SK-N-SH treated with all-trans-retinoic acid at 6 μM for 48 hours (cell line): Measurements from ENCODE around the gene DAB1.

Experiments used
- ARNTL ChIP-seq: fragments of 450-650 bp; formaldehyde crosslinking; IDR thresholded peaks from 2 replicates; pipeline ENCODE4 v1.5.0; 2020; ENCODE audit warnings: low read depth, mild to moderate bottlenecking, moderate library complexity, borderline replicate concordance
- ISL1 ChIP-seq: fragments of 250-450 bp; sonication (Bioruptor Pico); IDR thresholded peaks from 2 replicates; pipeline ENCODE4 v2.1.2; 2022; ENCODE audit warnings: mild to moderate bottlenecking, moderate library complexity
- ZNF565 ChIP-seq: fragments of 450-650 bp; formaldehyde crosslinking; conservative IDR thresholded peaks from 2 replicates; pipeline ENCODE4 v1.5.0; 2020; ENCODE audit warnings: low read depth, mild to moderate bottlenecking, moderate library complexity

DNA sequence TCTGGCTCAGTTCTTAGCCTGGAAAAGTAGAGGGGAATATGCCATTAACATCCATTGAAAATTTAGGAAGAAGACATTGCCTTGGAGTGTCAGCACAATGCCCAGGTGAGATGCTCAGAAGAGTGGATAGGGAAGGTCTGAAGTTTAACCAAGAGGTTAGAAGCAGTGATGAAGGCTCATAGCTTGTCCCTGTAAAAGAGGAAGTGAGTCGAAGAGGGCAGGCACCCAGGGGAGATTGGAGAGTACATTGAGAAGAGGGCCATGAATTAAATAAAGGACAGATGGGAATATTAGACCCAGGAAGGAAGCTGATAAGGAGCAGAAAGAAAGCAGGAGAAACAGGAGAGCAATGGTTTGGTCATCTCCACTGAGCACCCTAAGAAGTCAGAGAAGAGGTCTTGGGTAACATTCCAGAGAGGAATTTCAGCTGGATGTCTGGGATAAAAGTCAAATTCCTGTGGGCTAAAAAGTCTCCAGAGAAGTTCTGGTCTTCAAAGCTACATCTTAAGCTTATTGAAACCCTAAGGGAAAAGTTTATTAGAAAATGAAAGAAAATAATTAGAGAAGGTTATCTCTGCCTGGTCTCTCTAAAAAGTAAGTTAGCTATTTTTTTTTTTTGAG is 475.3 kb downstream of the DAB1 start:
- no peak for TF ChIP-seq ARNTL
- TF ChIP-seq ISL1 (CRISPR knock-in tag), result no peak
- no peak for TF ChIP-seq ZNF565 (CRISPR knock-in tag)
